Transverse colon (tissue), 4 donors: ENCODE measurements around the gene GOLIM4.

ENCODE experiments used
- CTCF ChIP-seq, 5 experiments: fragments of 200-600 bp in 3 of 5; fragments of 450-650 bp in 2 of 5; sonication (generic) in 3 of 5; IDR thresholded peaks; 1 replicate in 2 of 5; 2 replicates in 3 of 5; pipeline ENCODE4 v1.5.1; 2016 to 2017; ENCODE audit warnings: antibody characterized with exemption in 5 of 5, inconsistent platforms in 3 of 5, mild to moderate bottlenecking in 2 of 5, moderate library complexity in 1 of 5
- EP300 ChIP-seq: sonication (generic); formaldehyde crosslinking; IDR thresholded peaks from one replicate; pipeline ENCODE4 v1.6.1; 2017; ENCODE audit warnings: antibody characterized with exemption, low read depth
- POLR2A ChIP-seq: fragments of 450-650 bp; IDR thresholded peaks from one replicate; pipeline ENCODE4 v1.6.1; 2016; ENCODE audit warnings: antibody characterized with exemption, mild to moderate bottlenecking, moderate library complexity
- POLR2AphosphoS5 ChIP-seq, 3 donors: sonication (generic); formaldehyde crosslinking; IDR thresholded peaks; one replicate each; pipeline ENCODE4 v1.6.1; 2016; ENCODE audit warnings: antibody characterized with exemption in 3 of 3

- no peak for TF ChIP-seq CTCF (IDR thresholded peaks at IDR 0.05)
- TF ChIP-seq POLR2AphosphoS5 (IDR thresholded peaks at IDR 0.05): no peak
- TF ChIP-seq POLR2A: no peak
- TF ChIP-seq EP300: no peak
Observed at GRCh38 chr3:168102735-168103410, 7.1 kb upstream of the GOLIM4 start.
